LNCAP (cell line): ENCODE measurements around the gene TTC4.

ENCODE experiments used
- CTCF ChIP-seq: fragments of 450-650 bp; IDR thresholded peaks from 2 replicates; pipeline ENCODE4 v1.5.1; 2017; ENCODE audit warnings: mild to moderate bottlenecking

The TTC4 gene

DNA sequence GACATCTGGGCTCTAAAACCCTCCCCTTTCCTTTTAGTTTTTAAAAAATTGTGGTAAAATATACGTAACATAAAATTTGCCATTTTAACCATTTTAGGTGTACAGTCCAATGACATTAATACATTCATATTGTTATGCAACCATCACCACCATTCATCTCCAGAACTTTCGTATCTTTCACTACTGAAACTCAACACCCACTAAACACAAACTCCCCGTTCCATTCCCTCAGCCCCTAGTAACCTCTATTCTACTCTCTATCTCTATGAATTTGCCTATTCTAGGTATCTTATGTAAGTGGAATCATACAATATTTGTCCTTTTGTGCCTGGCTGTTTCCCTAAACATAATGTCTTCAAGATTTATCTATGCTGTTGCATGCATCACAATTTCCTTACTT lies 19.4 kb upstream of the TTC4 start:
- TF ChIP-seq CTCF: no peak

DNA sequence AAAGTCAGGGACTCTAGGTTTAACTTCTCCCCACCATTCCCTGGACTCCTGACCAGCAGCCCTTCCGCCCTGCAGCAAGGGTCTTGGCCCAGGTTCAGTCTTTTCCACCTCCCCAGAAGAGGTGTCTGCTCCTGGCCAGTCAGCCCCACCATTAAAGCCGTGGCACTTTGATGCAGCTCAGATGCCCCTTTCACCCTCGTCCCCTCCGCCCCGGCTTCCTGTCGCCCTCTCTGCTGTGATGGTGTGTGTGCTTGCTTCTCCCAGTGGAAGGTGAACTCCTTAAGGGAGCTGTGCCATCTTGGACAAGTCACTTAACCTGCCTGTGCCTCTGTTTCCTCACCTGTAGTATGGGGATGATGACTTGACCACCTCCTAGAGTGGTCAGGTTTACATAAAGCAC lies 17.8 kb upstream of the TTC4 start:
- no peak for TF ChIP-seq CTCF

GRCh38 chr1:54698346-54698745 lies 17.3 kb upstream of the TTC4 start:
- no peak for TF ChIP-seq CTCF

GRCh38 chr1:54699936-54700525 lies 15.6 kb upstream of the TTC4 start:
- TF ChIP-seq CTCF: no peak

GRCh38 chr1:54701066-54701465 lies 14.6 kb upstream of the TTC4 start:
- TF ChIP-seq CTCF: no peak

DNA sequence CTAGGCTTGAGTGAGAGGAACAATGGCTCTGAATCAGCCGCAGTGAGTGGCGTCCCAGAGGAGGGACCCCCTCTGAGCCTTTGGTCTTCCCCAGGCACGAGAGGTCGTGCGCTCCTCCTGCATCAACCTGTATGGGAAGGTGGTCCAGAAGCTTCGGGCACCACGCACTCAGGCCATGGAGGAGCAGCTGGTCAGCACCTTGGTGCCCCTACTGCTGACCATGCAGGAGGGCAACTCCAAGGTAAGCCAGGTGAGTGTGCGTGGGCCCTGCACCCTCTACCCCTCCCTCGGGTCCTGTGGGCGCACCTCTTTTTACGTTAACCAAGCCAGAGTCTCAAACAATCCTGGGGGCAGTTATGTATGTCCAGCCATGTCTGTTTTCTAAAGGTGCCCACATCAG lies 13.7 kb upstream of the TTC4 start:
- TF ChIP-seq CTCF: no peak

- no peak for TF ChIP-seq CTCF
These were observed 12.2 kb upstream of the TTC4 start for GRCh38 chr1:54703471-54703870.

- TF ChIP-seq CTCF: no peak
These were observed 10.5 kb upstream of the TTC4 start for GRCh38 chr1:54705153-54705552.
